ENCODE data around the gene BABAM1.

- TF ChIP-seq CTCF (IDR thresholded peaks at IDR 0.05): no peak
- no peak for TF ChIP-seq EP300 (IDR thresholded peaks at IDR 0.05)
- no peak for TF ChIP-seq POLR2A (IDR thresholded peaks at IDR 0.05)
Measured at GRCh38 chr19:17259934-17260333, 7.3 kb upstream of the BABAM1 start.

Measured in ovary (tissue), 3 donors.